ENCODE data around the gene PCDH9. TPM values are rescaled to one million over a fixed set of nuclear protein-coding genes. Genes with fewer than 3 reads are reported as not detected.

PCDH9 gene
- total RNA-seq, 1 donor from 2014 or later, result 0.21 TPM

DNA sequence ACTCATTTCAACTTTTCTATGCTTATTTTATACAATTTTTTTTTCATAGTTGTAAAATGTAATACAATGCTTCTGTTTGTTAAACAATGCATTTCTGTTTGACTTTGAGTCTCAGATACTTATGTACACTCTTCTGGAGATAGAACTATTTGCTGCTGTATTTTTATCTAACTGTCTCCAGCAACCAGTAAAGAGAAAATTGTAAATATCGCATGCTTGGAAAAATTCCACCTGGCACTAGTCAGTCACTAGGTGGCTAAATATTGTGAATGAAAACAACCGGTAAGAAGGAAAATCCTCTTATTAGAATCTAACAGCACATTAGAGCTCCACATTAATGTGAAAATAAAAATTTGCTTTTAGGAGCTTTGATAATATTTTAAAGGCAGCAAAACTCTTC, 876.5 kb downstream of the PCDH9 start:
- Mint-ChIP-seq H3K27ac (no peak overlapping the region), H3K27me3 (ENCODE audit: insufficient read depth) (no peaks in the 10 kb centered on the region), H3K36me3 (ENCODE audit: low read depth) (no peaks in the 10 kb centered on the region), H3K4me3 (no peak overlapping the region), H3K9me3 (no peaks in the 10 kb centered on the region), H3K4me1 (ENCODE audit: low read depth) (no peaks in the 10 kb centered on the region)
- DNase-seq (ENCODE audit: low spot score), result no peak
- intact Hi-C loops (cut with micrococcal nuclease), result no loop called here

DNA sequence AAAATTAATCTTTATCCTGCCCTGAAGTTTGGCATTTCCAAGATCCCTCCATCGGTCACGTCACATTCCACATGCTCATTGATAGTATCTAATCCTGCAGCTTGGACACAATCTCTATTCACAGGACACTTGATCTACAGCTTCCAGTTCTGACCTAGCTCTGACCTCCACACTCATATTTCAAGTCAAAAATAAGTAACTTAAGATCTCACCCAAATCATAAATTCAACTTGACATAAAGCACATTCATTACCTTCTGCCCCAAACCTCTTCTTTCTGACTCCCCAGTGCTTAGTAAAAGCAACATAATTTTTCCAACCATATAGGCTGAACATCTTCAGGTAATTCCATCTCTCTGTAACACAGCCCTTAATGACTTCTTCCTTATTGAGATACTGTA, 880.2 kb downstream of the PCDH9 start:
- Mint-ChIP-seq H3K36me3 (ENCODE audit: low read depth) (no peaks in the 10 kb centered on the region), H3K4me1 (ENCODE audit: low read depth) (no peaks in the 10 kb centered on the region), H3K27ac (no peak overlapping the region), H3K4me3 (no peak overlapping the region), H3K9me3 (no peaks in the 10 kb centered on the region), H3K27me3 (ENCODE audit: insufficient read depth) (no peaks in the 10 kb centered on the region)
- no peak for DNase-seq (ENCODE audit: low spot score)
- intact Hi-C loops (cut with micrococcal nuclease), result no loop called here

DNA sequence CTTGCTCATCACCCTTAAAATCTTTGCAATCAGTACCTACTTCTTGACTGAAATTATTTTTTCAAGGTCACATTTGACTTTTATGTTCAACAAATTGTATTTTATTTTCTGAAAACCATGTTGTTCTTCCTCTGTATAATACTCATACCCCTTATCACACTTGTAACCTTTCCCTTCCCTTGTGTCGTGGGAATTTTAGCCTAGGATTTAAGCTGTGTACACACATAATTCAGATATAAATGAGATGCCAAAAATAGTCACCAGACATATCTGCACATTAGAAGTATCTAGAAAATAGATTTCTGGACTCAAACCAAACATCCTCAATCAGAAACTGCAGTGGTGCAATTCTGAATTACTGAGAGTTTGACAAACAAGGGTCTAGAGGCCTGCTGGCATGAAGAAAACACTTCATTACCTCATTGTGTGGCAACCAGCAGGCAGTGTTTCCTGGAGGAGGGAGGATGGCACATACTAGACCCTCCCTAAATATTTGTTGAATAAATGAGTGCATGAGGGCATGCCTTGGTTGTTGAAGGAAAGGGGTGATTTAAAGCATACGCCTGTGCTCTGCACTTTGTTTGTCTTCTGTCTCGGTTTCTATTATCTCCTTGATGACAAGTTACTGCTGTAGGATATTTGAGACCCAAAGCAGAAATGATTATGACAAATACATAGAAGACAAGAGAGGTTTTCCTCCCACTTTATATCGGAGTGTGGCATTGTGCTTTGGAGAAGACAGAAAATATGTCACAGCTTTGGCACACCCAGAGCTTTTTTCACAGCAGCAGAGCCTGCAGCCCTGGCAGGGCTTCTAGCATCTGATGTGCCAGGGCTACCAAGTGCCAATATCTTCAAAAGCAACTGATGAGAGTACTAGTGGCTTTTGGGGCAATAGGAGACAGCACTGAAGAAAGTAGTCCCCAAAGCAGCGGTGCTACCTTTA, 881.1 kb downstream of the PCDH9 start:
- H3K27ac Mint-ChIP-seq, result no peak overlapping the region
- no peaks in the 10 kb centered on the region for H3K36me3 Mint-ChIP-seq (ENCODE audit: low read depth)
- no peaks in the 10 kb centered on the region for H3K4me1 Mint-ChIP-seq (ENCODE audit: low read depth)
- no peaks in the 10 kb centered on the region for H3K9me3 Mint-ChIP-seq
- intact Hi-C loops (cut with micrococcal nuclease), result no loop called here
- no peak for DNase-seq (ENCODE audit: low spot score)
- no peak overlapping the region for H3K4me3 Mint-ChIP-seq
- H3K27me3 Mint-ChIP-seq (ENCODE audit: insufficient read depth), result no peaks in the 10 kb centered on the region

DNA sequence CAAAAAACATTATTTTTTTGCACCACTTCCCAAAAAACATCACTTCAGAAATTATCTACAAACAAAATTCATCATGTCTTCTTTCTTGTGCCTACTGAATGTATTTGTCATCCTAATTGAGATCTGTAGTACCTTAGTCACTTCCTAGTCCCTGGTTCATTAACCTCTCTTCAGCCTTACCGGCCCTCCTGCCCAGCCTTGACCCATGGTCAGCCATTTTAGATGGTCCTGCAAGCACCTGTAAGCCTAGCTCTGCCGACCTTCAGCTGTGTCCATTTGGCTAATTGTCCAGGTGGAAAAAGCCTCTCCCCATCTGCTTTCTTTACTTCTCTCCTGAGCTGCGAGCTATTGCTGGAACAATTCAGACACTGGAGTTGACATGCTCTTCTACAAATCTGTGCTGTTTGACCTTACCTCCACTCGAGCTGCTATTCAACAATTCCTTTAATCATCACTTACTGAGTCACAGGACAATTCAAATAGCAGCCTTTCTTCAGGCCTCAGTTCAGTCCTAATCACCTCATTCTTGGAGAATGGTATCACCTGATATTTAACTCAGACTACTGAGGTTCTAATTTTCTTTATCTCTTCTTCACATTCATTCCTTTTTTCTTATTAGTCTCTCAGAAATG, 882.5 kb downstream of the PCDH9 start:
- no peak overlapping the region for H3K27ac Mint-ChIP-seq
- intact Hi-C loops (cut with micrococcal nuclease), result no loop called here

DNA sequence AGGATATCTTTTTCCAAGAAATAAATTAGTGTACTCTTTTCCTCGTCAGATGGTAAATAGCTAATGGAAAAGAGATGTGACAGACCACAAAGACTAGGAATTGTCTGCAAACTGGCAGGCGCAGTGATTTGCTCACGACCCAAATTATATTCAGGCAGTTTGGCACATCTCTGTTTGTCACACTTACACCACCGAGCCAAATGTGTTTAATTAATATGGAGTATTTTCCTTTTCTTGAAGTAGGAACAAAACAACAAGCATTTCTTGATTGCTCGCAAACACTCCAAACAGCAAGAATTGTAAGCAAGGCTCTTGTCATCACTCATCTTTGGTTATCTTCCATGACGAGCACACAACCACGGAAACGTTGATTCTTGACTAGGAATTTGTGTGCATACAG, 884.2 kb downstream of the PCDH9 start:
- no peaks in the 10 kb centered on the region for H3K9me3 Mint-ChIP-seq
- H3K4me3 Mint-ChIP-seq, result no peak overlapping the region
- no peaks in the 10 kb centered on the region for H3K27me3 Mint-ChIP-seq (ENCODE audit: insufficient read depth)
- no peaks in the 10 kb centered on the region for H3K4me1 Mint-ChIP-seq (ENCODE audit: low read depth)
- H3K36me3 Mint-ChIP-seq (ENCODE audit: low read depth), result no peaks in the 10 kb centered on the region
- intact Hi-C loops (cut with micrococcal nuclease), result no loop called here
- H3K27ac Mint-ChIP-seq, result no peak overlapping the region
- DNase-seq (ENCODE audit: low spot score), result no peak

More for the DNA sequence above, 882.5 kb downstream of the PCDH9 start:
- Mint-ChIP-seq H3K27me3 (ENCODE audit: insufficient read depth) (no peaks in the 10 kb centered on the region), H3K36me3 (ENCODE audit: low read depth) (no peaks in the 10 kb centered on the region), H3K4me1 (ENCODE audit: low read depth) (no peaks in the 10 kb centered on the region), H3K4me3 (no peak overlapping the region), H3K9me3 (no peaks in the 10 kb centered on the region)
- no peak for DNase-seq (ENCODE audit: low spot score)

DNA sequence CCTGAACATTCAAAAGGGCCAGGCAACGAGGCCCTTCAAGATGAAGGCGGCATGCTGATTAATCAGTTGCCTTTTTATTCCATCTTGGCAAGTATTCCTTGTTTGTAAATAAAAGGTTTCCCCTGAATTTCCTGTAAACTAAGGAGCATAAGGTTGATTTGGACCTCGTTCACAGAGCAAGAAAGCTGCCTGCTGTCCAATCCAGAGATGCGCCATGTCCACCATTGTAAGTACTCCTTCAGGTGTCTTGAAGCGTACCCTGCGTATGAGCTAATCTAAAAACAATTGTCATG, 884.7 kb downstream of the PCDH9 start:
- H3K27ac Mint-ChIP-seq, result no peak overlapping the region
- no peak for DNase-seq (ENCODE audit: low spot score)
- no peaks in the 10 kb centered on the region for H3K36me3 Mint-ChIP-seq (ENCODE audit: low read depth)
- intact Hi-C loops (cut with micrococcal nuclease), result no loop called here
- no peaks in the 10 kb centered on the region for H3K27me3 Mint-ChIP-seq (ENCODE audit: insufficient read depth)
- no peaks in the 10 kb centered on the region for H3K9me3 Mint-ChIP-seq
- no peaks in the 10 kb centered on the region for H3K4me1 Mint-ChIP-seq (ENCODE audit: low read depth)
- no peak overlapping the region for H3K4me3 Mint-ChIP-seq

DNA sequence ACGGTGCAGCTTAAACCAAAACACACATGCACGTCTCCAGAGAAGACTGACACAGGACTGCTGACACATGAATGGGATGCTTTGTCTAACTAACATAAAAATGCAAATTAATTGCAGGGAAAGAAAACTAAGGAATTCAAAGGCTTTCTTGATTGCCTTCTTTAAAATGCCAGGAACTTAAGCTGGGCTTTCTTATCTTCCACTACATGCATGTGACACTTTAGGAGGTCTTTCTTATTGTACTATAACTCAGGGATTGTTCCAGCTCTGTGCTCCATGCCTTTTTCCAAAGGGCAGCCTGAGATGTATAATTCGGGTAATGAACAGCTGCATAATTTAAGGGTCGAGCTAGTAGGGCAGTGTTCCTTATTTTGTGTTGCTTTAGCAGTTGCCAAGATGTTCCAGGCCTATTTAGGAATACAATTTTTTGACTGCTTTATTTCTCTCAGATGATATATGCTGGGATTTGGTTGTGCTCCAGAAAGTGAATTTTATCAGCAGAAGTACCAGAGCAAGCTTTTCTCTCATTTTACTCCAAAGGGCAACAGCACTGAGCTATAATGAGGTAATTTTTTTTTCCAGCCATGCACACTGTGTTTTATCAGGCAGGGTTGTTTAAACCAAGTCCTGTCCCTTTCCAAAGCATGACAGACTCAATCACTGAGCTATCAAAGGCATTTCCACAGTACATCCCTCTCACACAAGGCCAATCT, 885.2 kb downstream of the PCDH9 start:
- Mint-ChIP-seq H3K27ac (no peak overlapping the region), H3K9me3 (no peaks in the 10 kb centered on the region), H3K4me1 (ENCODE audit: low read depth) (no peaks in the 10 kb centered on the region), H3K4me3 (no peak overlapping the region), H3K27me3 (ENCODE audit: insufficient read depth) (no peaks in the 10 kb centered on the region), H3K36me3 (ENCODE audit: low read depth) (no peaks in the 10 kb centered on the region)
- intact Hi-C loops (cut with micrococcal nuclease), result no loop called here
- no peak for DNase-seq (ENCODE audit: low spot score)

DNA sequence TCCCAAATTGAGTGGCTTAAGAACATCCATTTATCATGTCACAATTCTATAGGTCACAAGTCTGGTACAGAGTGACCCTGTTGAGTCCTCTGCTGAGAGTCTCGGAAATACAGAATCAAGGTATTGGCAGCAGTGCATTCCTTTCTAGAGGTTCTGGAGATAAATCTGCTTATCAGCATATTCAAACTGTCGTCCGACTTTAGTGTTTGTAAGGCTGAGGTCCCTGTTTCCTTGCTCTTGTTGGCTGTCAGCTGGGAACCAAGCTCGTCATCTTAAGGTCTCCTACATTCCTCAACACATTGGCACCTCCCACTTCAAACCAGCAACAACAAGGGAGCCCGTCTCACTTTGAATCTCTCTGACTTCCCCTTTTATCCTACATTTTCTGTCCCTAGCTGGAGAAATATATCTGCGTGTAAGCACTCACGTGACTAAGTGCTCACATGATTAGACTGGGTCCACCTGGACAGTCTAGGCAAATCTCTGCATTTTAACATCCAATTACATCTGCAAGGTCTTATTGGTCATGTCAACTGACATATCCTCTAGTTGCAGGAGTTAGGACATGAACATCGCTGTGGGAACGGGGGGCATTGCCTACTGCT, 886.8 kb downstream of the PCDH9 start:
- Mint-ChIP-seq H3K4me3 (no peak overlapping the region), H3K9me3 (no peaks in the 10 kb centered on the region), H3K36me3 (ENCODE audit: low read depth) (no peaks in the 10 kb centered on the region), H3K27me3 (ENCODE audit: insufficient read depth) (no peaks in the 10 kb centered on the region), H3K4me1 (ENCODE audit: low read depth) (no peaks in the 10 kb centered on the region), H3K27ac (no peak overlapping the region)
- intact Hi-C loops (cut with micrococcal nuclease), result no loop called here
- no peak for DNase-seq (ENCODE audit: low spot score)

DNA sequence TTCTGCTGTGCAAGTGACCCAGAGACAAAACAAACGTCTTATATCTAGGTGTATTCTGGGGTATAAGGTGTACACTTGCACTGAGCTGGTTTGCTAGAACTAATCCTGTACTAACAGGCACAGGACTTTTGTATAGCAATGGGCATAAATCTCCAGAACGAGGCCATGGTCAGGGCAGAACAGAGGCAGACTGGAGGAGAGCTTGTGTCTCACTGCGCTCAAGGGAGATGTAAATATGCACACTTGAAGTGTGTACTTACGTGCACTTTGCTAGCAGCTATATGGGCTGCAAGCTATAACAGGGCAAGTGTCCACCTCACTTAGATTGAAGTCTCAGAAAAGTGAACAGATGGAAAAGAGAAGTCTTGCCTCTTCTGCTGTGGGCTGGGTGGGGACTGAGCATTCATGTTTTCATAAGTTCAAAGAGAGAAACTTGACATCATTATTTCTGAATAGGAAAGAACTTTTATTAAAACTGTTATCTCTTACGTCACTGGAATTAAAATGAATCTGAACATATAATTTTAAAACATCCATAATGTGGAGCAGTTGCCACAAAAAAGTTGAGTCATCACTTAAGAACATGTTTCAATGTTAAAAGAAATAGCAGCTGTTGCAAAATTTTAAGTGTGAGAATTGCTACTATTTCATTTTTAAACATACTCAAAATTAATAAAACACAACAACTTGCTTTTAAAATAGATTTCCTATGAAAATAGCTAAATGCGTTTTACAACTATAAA, 888.3 kb downstream of the PCDH9 start:
- Mint-ChIP-seq H3K9me3 (no peaks in the 10 kb centered on the region), H3K27ac (no peak overlapping the region), H3K36me3 (ENCODE audit: low read depth) (no peaks in the 10 kb centered on the region), H3K4me1 (ENCODE audit: low read depth) (no peaks in the 10 kb centered on the region), H3K27me3 (ENCODE audit: insufficient read depth) (no peaks in the 10 kb centered on the region), H3K4me3 (no peak overlapping the region)
- intact Hi-C loops (cut with micrococcal nuclease), result no loop called here
- no peak for DNase-seq (ENCODE audit: low spot score)

DNA sequence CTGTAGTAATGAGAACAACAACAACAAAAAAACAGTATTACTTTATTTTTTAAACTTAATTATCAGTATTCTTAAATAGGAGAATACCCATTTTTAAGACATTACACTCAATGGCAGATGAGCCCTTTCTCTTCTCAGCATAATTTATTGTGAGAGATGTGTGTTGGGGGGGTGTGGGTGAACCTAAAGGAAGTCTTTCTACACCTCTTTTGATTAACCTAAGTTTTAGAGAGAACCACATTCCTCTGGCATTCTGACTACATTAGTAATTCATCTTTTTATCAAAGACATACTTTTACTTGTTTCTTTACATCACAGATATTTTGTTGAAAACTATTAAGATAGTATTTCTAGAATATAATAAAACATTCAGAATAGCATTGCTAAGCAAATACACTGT, 890.9 kb downstream of the PCDH9 start:
- no peaks in the 10 kb centered on the region for H3K36me3 Mint-ChIP-seq (ENCODE audit: low read depth)
- no peak overlapping the region for H3K4me3 Mint-ChIP-seq
- intact Hi-C loops (cut with micrococcal nuclease), result no loop called here
- H3K27me3 Mint-ChIP-seq (ENCODE audit: insufficient read depth), result no peaks in the 10 kb centered on the region
- H3K4me1 Mint-ChIP-seq (ENCODE audit: low read depth), result no peaks in the 10 kb centered on the region
- no peaks in the 10 kb centered on the region for H3K9me3 Mint-ChIP-seq
- no peak for DNase-seq (ENCODE audit: low spot score)
- no peak overlapping the region for H3K27ac Mint-ChIP-seq

DNA sequence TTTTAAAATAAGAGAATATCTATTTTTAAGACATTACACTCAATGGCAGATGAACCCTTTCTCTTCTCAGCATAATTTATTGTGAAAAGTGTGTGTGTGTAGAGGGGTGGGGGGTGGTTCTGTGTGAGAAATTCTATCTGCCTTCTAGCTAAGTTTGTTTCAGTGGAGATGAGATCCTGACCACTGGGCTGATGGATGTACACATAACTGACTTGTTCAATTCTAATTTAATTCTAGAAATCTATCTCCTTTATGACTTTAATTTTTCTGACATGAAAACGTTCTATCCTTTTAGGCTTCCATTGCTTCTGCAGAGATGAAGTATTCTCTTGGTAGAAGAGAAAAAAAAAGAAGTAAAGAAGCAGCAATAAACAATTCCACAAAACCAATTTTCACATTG, 891.6 kb downstream of the PCDH9 start:
- H3K9me3 Mint-ChIP-seq, result no peaks in the 10 kb centered on the region
- H3K27me3 Mint-ChIP-seq (ENCODE audit: insufficient read depth), result no peaks in the 10 kb centered on the region
- intact Hi-C loops (cut with micrococcal nuclease), result no loop called here
- no peaks in the 10 kb centered on the region for H3K4me1 Mint-ChIP-seq (ENCODE audit: low read depth)
- no peak for DNase-seq (ENCODE audit: low spot score)
- H3K36me3 Mint-ChIP-seq (ENCODE audit: low read depth), result no peaks in the 10 kb centered on the region
- no peak overlapping the region for H3K4me3 Mint-ChIP-seq
- H3K27ac Mint-ChIP-seq, result no peak overlapping the region

DNA sequence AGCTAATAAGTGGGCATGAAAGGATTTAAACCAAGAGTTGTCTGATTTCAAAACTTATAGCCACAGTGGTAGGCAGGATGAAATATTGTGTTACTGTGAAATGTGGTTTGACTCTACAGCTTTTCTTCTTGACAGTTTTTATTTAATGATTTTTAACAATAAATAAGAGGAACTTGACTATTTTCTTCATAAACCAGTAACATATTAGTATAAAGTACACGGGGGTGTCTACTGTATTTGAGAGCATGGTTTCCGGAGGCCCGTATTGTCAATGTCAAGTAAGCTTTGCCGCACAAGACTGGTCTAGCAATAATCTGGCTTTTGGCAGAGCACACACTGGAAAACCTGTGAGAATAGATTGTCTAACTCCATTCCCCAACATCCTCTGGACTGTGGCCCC, 894.5 kb downstream of the PCDH9 start:
- H3K4me3 Mint-ChIP-seq, result no peak overlapping the region
- intact Hi-C loops (cut with micrococcal nuclease), result no loop called here
- no peak for DNase-seq (ENCODE audit: low spot score)
- no peaks in the 10 kb centered on the region for H3K4me1 Mint-ChIP-seq (ENCODE audit: low read depth)
- H3K36me3 Mint-ChIP-seq (ENCODE audit: low read depth), result no peaks in the 10 kb centered on the region
- H3K27ac Mint-ChIP-seq, result no peak overlapping the region
- H3K27me3 Mint-ChIP-seq (ENCODE audit: insufficient read depth), result no peaks in the 10 kb centered on the region
- no peaks in the 10 kb centered on the region for H3K9me3 Mint-ChIP-seq

All from activated T-helper 1 cell treated with anti-CD3 and anti-CD28 coated beads, Interleukin-12 subunit alpha, Interleukin-12 subunit beta, Interleukin-2, Interleukin-4 antibody, amounts not matched to agents 30 ng/mL and 10 ng/mL and 1 ng/mL, durations not matched to agents 14 hours and 24 hours and 36 hours (primary cell).